Measurements from ENCODE around the gene HOXB8. TPM values are rescaled to one million over a fixed set of nuclear protein-coding genes. Genes with fewer than 3 reads are reported as not detected.
A peak's percentile ranks its signal among the peaks of the same experiment; 100 is the strongest.

HOXB8 gene
- total RNA-seq, 1 donor from 2014 or later: not detected

GRCh38 chr17:48598736-48599135, 16.4 kb downstream of the HOXB8 start:
- Histone ChIP-seq H3K27ac (ENCODE audit: low read depth, low read length) (no peak overlapping the region), H3K79me2 (ENCODE audit: insufficient read depth, low read length) (no peaks in the 10 kb centered on the region), H3K4me1 (ENCODE audit: insufficient read depth, low read length) (peaks cover 18% of the 10 kb centered on the region), H3K9me3 (ENCODE audit: insufficient read depth, low read depth, low read length) (no peaks in the 10 kb centered on the region), H4K20me1 (ENCODE audit: insufficient read depth, low read length) (peaks cover 26% of the 10 kb centered on the region), H3K4me3 (ENCODE audit: insufficient read depth, low read depth, low read length) (no peak overlapping the region), H3K36me3 (ENCODE audit: insufficient read depth, low read length) (no peaks in the 10 kb centered on the region), H3K4me2 (ENCODE audit: low read length) (peak overlapping the region; percentile 84), H3K9ac (ENCODE audit: low read length) (no peak overlapping the region), H3K27me3 (ENCODE audit: insufficient read depth, low read length) (peaks cover 96% of the 10 kb centered on the region), H2AFZ (ENCODE audit: low read depth, low read length) (no peak overlapping the region)
- Mint-ChIP-seq H3K36me3 (ENCODE audit: low read depth, unreplicated experiment) (no peaks in the 10 kb centered on the region), H3K9me3 (ENCODE audit: unreplicated experiment) (peaks cover 50% of the 10 kb centered on the region), H3K4me1 (ENCODE audit: low read depth, unreplicated experiment) (no peaks in the 10 kb centered on the region), H3K4me3 (ENCODE audit: unreplicated experiment) (no peak overlapping the region), H3K27ac (ENCODE audit: unreplicated experiment) (no peak overlapping the region), H3K27me3 (ENCODE audit: low read depth, unreplicated experiment) (peaks cover 95% of the 10 kb centered on the region)
- TF ChIP-seq EZH2 (IDR thresholded peaks at IDR 0.05; ENCODE audit: insufficient read depth, low read length): no peak
- no peak for TF ChIP-seq CTCF (IDR thresholded peaks at IDR 0.05; ENCODE audit: insufficient read depth, low read depth, low read length)
- no peak for FAIRE-seq
- no peak for DNase-seq (ENCODE audit: low read depth)

GRCh38 chr17:48597778-48598631, 17.1 kb downstream of the HOXB8 start:
- TF ChIP-seq CTCF (IDR thresholded peaks at IDR 0.05; ENCODE audit: insufficient read depth, low read depth, low read length): no peak
- TF ChIP-seq EZH2 (IDR thresholded peaks at IDR 0.05; ENCODE audit: insufficient read depth, low read length): peak; percentile 97
- Histone ChIP-seq H3K79me2 (ENCODE audit: insufficient read depth, low read length) (peaks cover 2% of the 10 kb centered on the region), H3K9ac (ENCODE audit: low read length) (peak overlapping the region; percentile 59), H3K4me2 (ENCODE audit: low read length) (peak overlapping the region; percentile 84), H3K4me3 (ENCODE audit: insufficient read depth, low read depth, low read length) (peak overlapping the region; percentile 59), H3K36me3 (ENCODE audit: insufficient read depth, low read length) (no peaks in the 10 kb centered on the region), H3K27me3 (ENCODE audit: insufficient read depth, low read length) (peaks cover 91% of the 10 kb centered on the region), H4K20me1 (ENCODE audit: insufficient read depth, low read length) (peaks cover 26% of the 10 kb centered on the region), H3K9me3 (ENCODE audit: insufficient read depth, low read depth, low read length) (no peaks in the 10 kb centered on the region), H3K27ac (ENCODE audit: low read depth, low read length) (no peak overlapping the region), H3K4me1 (ENCODE audit: insufficient read depth, low read length) (peaks cover 18% of the 10 kb centered on the region), H2AFZ (ENCODE audit: low read depth, low read length) (peak overlapping the region; percentile 69)
- peaks cover 94% of the 10 kb centered on the region for H3K27me3 Mint-ChIP-seq (ENCODE audit: low read depth, unreplicated experiment)
- DNase-seq (ENCODE audit: low read depth): no peak
- H3K36me3 Mint-ChIP-seq (ENCODE audit: low read depth, unreplicated experiment): no peaks in the 10 kb centered on the region
- H3K27ac Mint-ChIP-seq (ENCODE audit: unreplicated experiment): peak overlapping the region; percentile 41
- no peaks in the 10 kb centered on the region for H3K4me1 Mint-ChIP-seq (ENCODE audit: low read depth, unreplicated experiment)
- peaks cover 45% of the 10 kb centered on the region for H3K9me3 Mint-ChIP-seq (ENCODE audit: unreplicated experiment)
- no peak for FAIRE-seq
- no peak overlapping the region for H3K4me3 Mint-ChIP-seq (ENCODE audit: unreplicated experiment)

- peaks cover 91% of the 10 kb centered on the region for H3K27me3 ChIP-seq (ENCODE audit: insufficient read depth, low read length)
- no peak for TF ChIP-seq EZH2 (IDR thresholded peaks at IDR 0.05; ENCODE audit: insufficient read depth, low read length)
- no peak for TF ChIP-seq CTCF (IDR thresholded peaks at IDR 0.05; ENCODE audit: insufficient read depth, low read depth, low read length)
- no peak overlapping the region for H3K4me3 Mint-ChIP-seq (ENCODE audit: unreplicated experiment)
- peaks cover 47% of the 10 kb centered on the region for H3K9me3 Mint-ChIP-seq (ENCODE audit: unreplicated experiment)
- H3K27me3 Mint-ChIP-seq (ENCODE audit: low read depth, unreplicated experiment): peaks cover 94% of the 10 kb centered on the region
- no peaks in the 10 kb centered on the region for H3K9me3 ChIP-seq (ENCODE audit: insufficient read depth, low read depth, low read length)
- peaks cover 26% of the 10 kb centered on the region for H4K20me1 ChIP-seq (ENCODE audit: insufficient read depth, low read length)
- peak overlapping the region; percentile 59 for H3K4me3 ChIP-seq (ENCODE audit: insufficient read depth, low read depth, low read length)
- peaks cover 18% of the 10 kb centered on the region for H3K4me1 ChIP-seq (ENCODE audit: insufficient read depth, low read length)
- peak overlapping the region; percentile 84 for H3K4me2 ChIP-seq (ENCODE audit: low read length)
- no peak for FAIRE-seq
- H3K27ac Mint-ChIP-seq (ENCODE audit: unreplicated experiment): no peak overlapping the region
- no peaks in the 10 kb centered on the region for H3K4me1 Mint-ChIP-seq (ENCODE audit: low read depth, unreplicated experiment)
- peak overlapping the region; percentile 59 for H3K9ac ChIP-seq (ENCODE audit: low read length)
- H3K36me3 Mint-ChIP-seq (ENCODE audit: low read depth, unreplicated experiment): no peaks in the 10 kb centered on the region
- no peak overlapping the region for H3K27ac ChIP-seq (ENCODE audit: low read depth, low read length)
- H3K36me3 ChIP-seq (ENCODE audit: insufficient read depth, low read length): no peaks in the 10 kb centered on the region
- no peak for DNase-seq (ENCODE audit: low read depth)
- H2AFZ ChIP-seq (ENCODE audit: low read depth, low read length): peak overlapping the region; percentile 69
- H3K79me2 ChIP-seq (ENCODE audit: insufficient read depth, low read length): peaks cover 7% of the 10 kb centered on the region
Measured at GRCh38 chr17:48597528-48597777, 17.6 kb downstream of the HOXB8 start.

Measured in astrocyte (in vitro differentiated cells and primary cell).